Epidermal melanocyte (primary cell): Measurements from ENCODE around the gene SSR3.
"Not testable (repeated sequence)": the region's sequence is repeated elsewhere in the genome, so short reads cannot be mapped to it uniquely, and the experiment has no call there.

Experiments used
- DNase-seq: peaks from one replicate; pipeline ENCODE4 v3.0.0; 2011; ENCODE audit warnings: low spot score; ENCODE audit not compliant: insufficient read length

Gene SSR3

GRCh38 chr3:156576051-156576450, 21.1 kb upstream of the SSR3 start:
- DNase-seq: peak; percentile 39

- DNase-seq: no peak
Observed at GRCh38 chr3:156575641-156576040, 20.7 kb upstream of the SSR3 start.

GRCh38 chr3:156569881-156570280, 15.0 kb upstream of the SSR3 start:
- DNase-seq: not testable (repeated sequence)

- not testable (repeated sequence) for DNase-seq
Observed at GRCh38 chr3:156569016-156569415, 14.1 kb upstream of the SSR3 start.

GRCh38 chr3:156563900-156564682, 9.2 kb upstream of the SSR3 start:
- DNase-seq: no peak

- not testable (repeated sequence) for DNase-seq
Observed at GRCh38 chr3:156562486-156562885, 7.6 kb upstream of the SSR3 start.

- DNase-seq: no peak
Observed at GRCh38 chr3:156561533-156561932, 6.6 kb upstream of the SSR3 start.

GRCh38 chr3:156559321-156559720, 4.4 kb upstream of the SSR3 start:
- no peak for DNase-seq

GRCh38 chr3:156558389-156558788, 3.5 kb upstream of the SSR3 start:
- no peak for DNase-seq

- no peak for DNase-seq
Observed at GRCh38 chr3:156554515-156554841, 439 bp downstream of the SSR3 start.

- DNase-seq: no peak
Observed at GRCh38 chr3:156553705-156554356, 1.1 kb downstream of the SSR3 start.

- no peak for DNase-seq
Observed at GRCh38 chr3:156552973-156553372, 1.9 kb downstream of the SSR3 start.

- no peak for DNase-seq
Observed at GRCh38 chr3:156551746-156552145, 3.2 kb downstream of the SSR3 start.

- DNase-seq: no peak
Observed at GRCh38 chr3:156551261-156551660, 3.7 kb downstream of the SSR3 start.

- DNase-seq: no peak
Observed at GRCh38 chr3:156548902-156549301, 6.0 kb downstream of the SSR3 start.

GRCh38 chr3:156548041-156548687, 6.8 kb downstream of the SSR3 start:
- no peak for DNase-seq

GRCh38 chr3:156547637-156548036, 7.3 kb downstream of the SSR3 start:
- DNase-seq: no peak

- DNase-seq: no peak
Observed at GRCh38 chr3:156543043-156543555, 11.8 kb downstream of the SSR3 start.

- DNase-seq: no peak
Observed at GRCh38 chr3:156542101-156543042, 12.5 kb downstream of the SSR3 start.

- no peak for DNase-seq
Observed at GRCh38 chr3:156539802-156540201, 15.1 kb downstream of the SSR3 start.

- no peak for DNase-seq
Observed at GRCh38 chr3:156539051-156539450, 15.9 kb downstream of the SSR3 start.
